GM12874 (cell line): ENCODE data around the gene RAB26.

Experiments used
- CTCF ChIP-seq: IDR thresholded peaks from 2 replicates; pipeline ENCODE4 v1.5.1; 2011; ENCODE audit warnings: low read depth, mild to moderate bottlenecking, control low read depth, low read length, moderate library complexity; ENCODE audit not compliant: insufficient read depth

Gene RAB26

GRCh38 chr16:2142942-2143877 lies 5.2 kb upstream of the RAB26 start:
- TF ChIP-seq CTCF, result no peak

GRCh38 chr16:2143878-2144485 lies 4.4 kb upstream of the RAB26 start:
- TF ChIP-seq CTCF, result no peak

- TF ChIP-seq CTCF, result no peak
Measured at GRCh38 chr16:2145843-2146242, 2.6 kb upstream of the RAB26 start.

GRCh38 chr16:2147378-2147777 lies 1.0 kb upstream of the RAB26 start:
- TF ChIP-seq CTCF, result no peak

- TF ChIP-seq CTCF, result 0 out of 2 replicates have a peak, but pooled peaks have one; percentile 8
Measured at GRCh38 chr16:2148714-2149629, 547 bp downstream of the RAB26 start.

- TF ChIP-seq CTCF, result no peak
Measured at GRCh38 chr16:2149630-2150417, 1.4 kb downstream of the RAB26 start.
